ENCODE results near the gene SIGLEC10. TPM values are rescaled to one million over a fixed set of nuclear protein-coding genes. Genes with fewer than 3 reads are reported as not detected.

Gene SIGLEC10
- total and polyA plus RNA-seq, 9 of the 15 experiments (the other 6 are each of a cell fraction or from before 2014, with no cell fraction given) = 0.10 to 1.8 (median 0.82) TPM

DNA sequence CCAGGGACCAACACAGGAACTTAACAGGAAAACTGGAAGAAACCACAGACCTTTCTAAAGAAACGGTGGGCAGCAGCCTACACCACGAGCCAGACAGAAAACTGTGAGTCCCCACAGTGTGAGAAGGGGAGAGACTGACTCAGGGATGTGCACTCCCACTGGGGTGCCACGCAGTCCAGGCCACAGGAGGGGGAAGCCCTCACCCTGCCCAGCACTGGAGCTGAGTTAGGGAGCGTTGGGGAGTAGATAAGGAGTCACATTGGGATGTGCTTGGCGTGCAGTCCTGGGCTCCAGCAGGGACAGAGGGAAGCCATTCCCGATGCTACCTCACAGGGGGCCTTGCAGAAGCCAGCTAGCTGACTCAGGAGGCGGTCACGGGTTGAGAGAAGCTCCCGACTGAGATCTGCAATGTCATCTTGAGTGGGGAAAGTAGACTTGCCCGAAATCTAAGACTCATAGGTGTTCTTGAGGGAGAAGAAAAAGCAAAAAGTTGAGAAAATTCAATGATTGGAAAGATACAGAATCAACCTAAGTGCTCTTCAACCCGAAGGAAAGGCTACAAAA is 23.5 kb upstream of the SIGLEC10 start (continued):
- no peak; the same call in 1 of the 2 replicates for TF ChIP-seq CREB3 (tag; conservative IDR thresholded peaks at IDR 0.05; ENCODE audit: low read depth)
- peak; percentile 36; the same call in 1 of the 2 replicates for TF ChIP-seq SMARCA4 (IDR thresholded peaks at IDR 0.05)
- no peak for TF ChIP-seq ARID4B (CRISPR knock-in tag; IDR thresholded peaks at IDR 0.05)
- no peak for TF ChIP-seq FOS (IDR thresholded peaks at IDR 0.05; ENCODE audit: extremely low read depth, insufficient read length)
- TF ChIP-seq RBM14 (IDR thresholded peaks at IDR 0.05; ENCODE audit: borderline replicate concordance, insufficient read depth, low read depth, low read length) = no peak
- TF ChIP-seq DPF2 (IDR thresholded peaks at IDR 0.05) = peak; percentile 60
- TF ChIP-seq PHB (CRISPR knock-in tag; IDR thresholded peaks at IDR 0.05) = no peak
- TF ChIP-seq RBM22 (IDR thresholded peaks at IDR 0.05; ENCODE audit: low read depth, low read length, poor library complexity, severe bottlenecking) = no peak
- TF ChIP-seq SMARCE1 (IDR thresholded peaks at IDR 0.05) = peak; percentile 27; the same call in 1 of the 2 replicates
- TF ChIP-seq ZBTB5 (IDR thresholded peaks at IDR 0.05) = no peak
- no peak for TF ChIP-seq SAFB2 (IDR thresholded peaks at IDR 0.05; ENCODE audit: borderline replicate concordance, low read depth, low read length, severe bottlenecking)
- TF ChIP-seq NBN (IDR thresholded peaks at IDR 0.05; ENCODE audit: low read depth) = peak; percentile 34; the same call in 1 of the 2 replicates
- TF ChIP-seq PHB2 (IDR thresholded peaks at IDR 0.05; ENCODE audit: low read depth) = no peak
- no peak for TF ChIP-seq KLF10 (CRISPR knock-in tag; IDR thresholded peaks at IDR 0.05)
- TF ChIP-seq, protein P1, sequence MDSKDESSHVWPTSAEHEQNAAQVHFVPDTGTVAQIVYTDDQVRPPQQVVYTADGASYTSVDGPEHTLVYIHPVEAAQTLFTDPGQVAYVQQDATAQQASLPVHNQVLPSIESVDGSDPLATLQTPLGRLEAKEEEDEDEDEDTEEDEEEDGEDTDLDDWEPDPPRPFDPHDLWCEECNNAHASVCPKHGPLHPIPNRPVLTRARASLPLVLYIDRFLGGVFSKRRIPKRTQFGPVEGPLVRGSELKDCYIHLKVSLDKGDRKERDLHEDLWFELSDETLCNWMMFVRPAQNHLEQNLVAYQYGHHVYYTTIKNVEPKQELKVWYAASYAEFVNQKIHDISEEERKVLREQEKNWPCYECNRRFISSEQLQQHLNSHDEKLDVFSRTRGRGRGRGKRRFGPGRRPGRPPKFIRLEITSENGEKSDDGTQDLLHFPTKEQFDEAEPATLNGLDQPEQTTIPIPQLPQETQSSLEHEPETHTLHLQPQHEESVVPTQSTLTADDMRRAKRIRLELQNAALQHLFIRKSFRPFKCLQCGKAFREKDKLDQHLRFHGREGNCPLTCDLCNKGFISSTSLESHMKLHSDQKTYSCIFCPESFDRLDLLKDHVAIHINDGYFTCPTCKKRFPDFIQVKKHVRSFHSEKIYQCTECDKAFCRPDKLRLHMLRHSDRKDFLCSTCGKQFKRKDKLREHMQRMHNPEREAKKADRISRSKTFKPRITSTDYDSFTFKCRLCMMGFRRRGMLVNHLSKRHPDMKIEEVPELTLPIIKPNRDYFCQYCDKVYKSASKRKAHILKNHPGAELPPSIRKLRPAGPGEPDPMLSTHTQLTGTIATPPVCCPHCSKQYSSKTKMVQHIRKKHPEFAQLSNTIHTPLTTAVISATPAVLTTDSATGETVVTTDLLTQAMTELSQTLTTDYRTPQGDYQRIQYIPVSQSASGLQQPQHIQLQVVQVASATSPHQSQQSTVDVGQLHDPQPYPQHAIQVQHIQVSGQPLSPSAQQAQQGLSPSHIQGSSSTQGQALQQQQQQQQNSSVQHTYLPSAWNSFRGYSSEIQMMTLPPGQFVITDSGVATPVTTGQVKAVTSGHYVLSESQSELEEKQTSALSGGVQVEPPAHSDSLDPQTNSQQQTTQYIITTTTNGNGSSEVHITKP (IDR thresholded peaks at IDR 0.05; ENCODE audit: partially characterized antibody) = peak; percentile 86
- no peak for TF ChIP-seq ZNF384 (IDR thresholded peaks at IDR 0.05; ENCODE audit: low read depth, low read length)
- no peak for TF ChIP-seq ZFPM2 (CRISPR knock-in tag; IDR thresholded peaks at IDR 0.05)
- no peak for TF ChIP-seq POLR3A (IDR thresholded peaks at IDR 0.05; ENCODE audit: borderline replicate concordance, extremely low read depth, insufficient read depth, insufficient read length)

Data from K562 (cell line).